EL (cell line): Measurements from ENCODE around the gene CNTNAP3.
"Not testable (repeated sequence)": the region's sequence is repeated elsewhere in the genome, so short reads cannot be mapped to it uniquely, and the experiment has no call there.

Experiments
- DNase-seq: peaks from one replicate; pipeline ENCODE4 v3.0.0-alpha.2; 2016

CNTNAP3 gene

GRCh38 chr9:39287980-39288379 is at the start of gene CNTNAP3:
CNTNAP3 (minus strand) TSS chr9:39288167; CDS start chr9:39288064, 103 bp downstream.
- DNase-seq, result not testable (repeated sequence)

GRCh38 chr9:39279995-39280394 is 8.0 kb downstream of the CNTNAP3 start:
- DNase-seq, result not testable (repeated sequence)

GRCh38 chr9:39242513-39242912 is 45.5 kb downstream of the CNTNAP3 start:
- not testable (repeated sequence) for DNase-seq

GRCh38 chr9:39232130-39232991 is 55.6 kb downstream of the CNTNAP3 start:
- not testable (repeated sequence) for DNase-seq

- DNase-seq, result not testable (repeated sequence)
Measured at GRCh38 chr9:39215976-39216375, 72.0 kb downstream of the CNTNAP3 start.

DNA sequence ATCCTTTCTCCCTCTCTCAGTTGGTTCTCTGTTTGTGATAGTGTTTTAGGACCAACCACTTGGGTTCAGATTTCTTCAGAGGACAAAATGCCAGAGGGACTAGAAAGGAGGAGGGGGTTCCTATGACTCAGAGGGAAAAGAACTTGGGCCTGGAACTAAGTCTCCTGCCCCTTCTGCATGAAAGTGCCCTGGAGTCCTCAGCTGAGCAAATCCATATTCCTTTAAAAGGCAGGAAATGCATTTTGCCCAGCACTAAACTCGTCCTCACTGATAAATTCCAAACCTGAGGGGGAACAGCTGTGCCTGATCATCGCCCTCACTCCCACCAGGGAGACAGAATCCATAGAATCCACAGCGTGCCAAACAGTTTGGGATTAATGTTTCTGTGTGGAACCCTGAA is 78.2 kb downstream of the CNTNAP3 start:
- DNase-seq, result not testable (repeated sequence)

- DNase-seq, result not testable (repeated sequence)
Measured at GRCh38 chr9:39206643-39207042, 81.3 kb downstream of the CNTNAP3 start.

DNA sequence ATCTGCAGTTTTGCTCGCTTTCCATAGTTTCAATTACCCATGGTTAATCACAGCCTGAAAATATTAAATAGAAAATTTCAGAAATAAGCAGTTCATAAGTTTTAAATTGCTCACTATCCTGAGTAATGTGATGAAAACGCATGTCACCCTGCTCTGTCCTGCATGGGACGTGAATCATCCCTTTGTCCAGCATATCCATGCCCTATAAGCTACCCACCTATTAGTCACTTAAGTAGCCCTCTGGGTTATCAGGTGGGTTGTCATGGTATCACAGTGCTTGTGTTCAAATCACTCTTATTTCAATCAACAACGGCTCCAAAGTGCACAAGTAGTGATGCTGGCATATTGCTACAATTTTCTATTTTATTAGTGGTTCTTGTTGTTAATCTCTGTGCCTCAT is 82.1 kb downstream of the CNTNAP3 start:
- not testable (repeated sequence) for DNase-seq

DNA sequence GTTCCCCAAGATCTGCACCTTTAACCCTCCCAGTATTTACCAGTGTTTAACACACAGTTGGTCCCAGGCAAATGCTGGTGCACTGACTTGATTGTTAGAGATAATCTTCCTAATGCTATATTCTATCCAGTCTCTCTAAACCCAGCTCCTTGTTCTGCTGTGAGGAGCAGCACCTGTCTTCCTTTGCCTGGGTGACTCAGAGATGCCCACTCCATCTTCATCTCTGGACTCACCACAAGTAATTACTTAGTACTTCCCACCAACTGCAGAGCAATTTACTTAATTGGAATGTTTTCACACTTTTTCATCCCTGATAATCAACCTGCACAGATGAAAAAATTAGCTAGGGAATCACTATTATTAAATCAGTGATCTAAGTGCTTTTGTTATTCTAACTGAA is 87.6 kb downstream of the CNTNAP3 start:
- not testable (repeated sequence) for DNase-seq

GRCh38 chr9:39198000-39198709 is 89.8 kb downstream of the CNTNAP3 start:
- not testable (repeated sequence) for DNase-seq

DNA sequence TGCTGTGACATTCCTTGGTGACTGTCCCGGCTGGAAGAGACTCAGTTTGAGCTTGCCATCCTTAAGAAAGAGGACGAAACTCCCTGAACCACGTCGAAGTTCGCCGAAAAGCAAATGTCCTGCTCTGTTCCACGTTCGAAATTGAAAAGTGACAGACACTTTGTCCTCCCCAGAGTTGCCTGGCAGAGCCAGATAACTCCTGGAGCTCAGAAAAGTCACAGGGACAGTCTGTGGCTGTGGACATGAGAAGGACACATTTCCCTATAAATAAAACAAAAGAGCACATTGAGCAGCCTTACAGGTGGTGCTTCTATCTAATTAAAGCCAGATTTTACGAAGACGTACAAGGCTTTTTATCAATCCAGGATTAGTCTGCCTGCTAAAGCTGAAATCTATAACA is 116.6 kb downstream of the CNTNAP3 start:
- DNase-seq, result not testable (repeated sequence)

DNA sequence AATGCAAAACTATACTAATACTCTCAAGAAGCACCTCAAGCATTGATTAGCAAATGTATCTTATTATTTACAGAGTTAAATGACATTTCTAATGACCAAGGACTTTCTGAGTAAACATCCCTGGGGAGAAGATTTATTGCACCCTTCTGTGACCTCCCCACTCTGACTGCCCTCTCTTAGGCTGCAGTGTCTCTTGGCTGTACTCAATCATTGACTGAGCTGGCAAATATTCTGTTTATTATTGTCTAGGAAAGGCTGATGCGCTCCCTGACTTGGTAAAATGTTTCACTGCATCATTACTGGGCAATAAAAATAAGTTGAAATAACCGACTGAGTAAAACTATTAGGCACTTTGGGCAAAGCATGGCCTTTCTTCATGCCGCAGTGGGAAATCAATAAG is 130.3 kb downstream of the CNTNAP3 start:
- not testable (repeated sequence) for DNase-seq

DNA sequence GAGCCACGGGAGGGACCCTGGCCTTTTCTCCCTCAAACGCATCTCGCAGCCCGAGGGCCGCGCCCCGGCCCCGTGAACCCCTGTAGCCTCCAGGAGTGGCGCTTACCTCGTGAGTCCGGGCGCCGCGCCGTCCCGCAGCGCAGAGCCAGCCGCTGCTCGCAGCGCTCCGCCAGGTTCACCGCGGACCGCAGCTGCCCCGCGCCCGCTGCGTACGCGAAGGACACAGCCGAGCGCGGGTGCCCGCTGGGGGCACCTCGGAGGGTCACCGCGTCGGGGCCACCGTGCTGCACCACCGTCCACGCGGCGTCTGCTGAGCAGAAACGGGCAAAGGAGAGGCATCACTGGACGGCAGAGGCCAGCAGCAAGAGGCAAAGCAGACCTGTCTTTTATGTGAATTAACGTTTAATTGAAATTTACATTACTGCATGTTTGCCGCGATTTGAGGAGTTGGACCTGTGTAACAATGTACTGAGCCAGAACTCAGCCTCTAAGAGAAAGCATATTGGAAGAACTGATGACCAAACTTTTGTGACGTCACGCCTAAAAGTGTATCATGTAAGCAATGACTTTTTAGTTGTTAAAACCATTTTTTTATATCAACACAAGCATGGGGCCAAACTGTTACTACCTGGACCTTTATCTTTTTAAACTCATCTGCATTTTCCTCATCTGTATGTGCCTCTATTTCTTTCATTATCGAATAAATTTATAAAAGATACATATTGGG is 155.0 kb downstream of the CNTNAP3 start:
- not testable (repeated sequence) for DNase-seq

GRCh38 chr9:39121401-39121800 is 166.6 kb downstream of the CNTNAP3 start:
- not testable (repeated sequence) for DNase-seq

DNA sequence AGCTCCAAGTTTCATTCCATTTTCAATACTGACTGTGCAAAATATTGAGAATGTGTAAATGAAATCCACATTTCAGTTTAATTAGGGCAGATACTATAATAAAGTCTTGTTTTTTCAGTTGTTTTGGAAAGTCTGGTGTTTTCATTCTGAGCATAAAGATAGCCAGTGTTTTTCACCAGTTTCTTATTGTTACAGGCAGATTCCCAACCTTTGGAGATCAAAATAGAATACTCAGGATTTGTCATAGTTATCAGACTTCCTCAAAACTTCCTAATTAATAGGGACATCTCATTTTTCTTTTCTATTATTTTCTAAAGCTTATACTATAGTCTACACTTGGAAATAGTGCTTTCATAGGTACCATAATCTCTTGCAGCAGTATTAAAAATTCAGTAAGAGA is 176.2 kb downstream of the CNTNAP3 start:
- not testable (repeated sequence) for DNase-seq

- DNase-seq, result no peak
Measured at GRCh38 chr9:39108145-39108544, 179.8 kb downstream of the CNTNAP3 start.

GRCh38 chr9:39097208-39097607 is 190.8 kb downstream of the CNTNAP3 start:
- DNase-seq, result not testable (repeated sequence)

- DNase-seq, result not testable (repeated sequence)
Measured at GRCh38 chr9:39085311-39085710, 202.7 kb downstream of the CNTNAP3 start.

DNA sequence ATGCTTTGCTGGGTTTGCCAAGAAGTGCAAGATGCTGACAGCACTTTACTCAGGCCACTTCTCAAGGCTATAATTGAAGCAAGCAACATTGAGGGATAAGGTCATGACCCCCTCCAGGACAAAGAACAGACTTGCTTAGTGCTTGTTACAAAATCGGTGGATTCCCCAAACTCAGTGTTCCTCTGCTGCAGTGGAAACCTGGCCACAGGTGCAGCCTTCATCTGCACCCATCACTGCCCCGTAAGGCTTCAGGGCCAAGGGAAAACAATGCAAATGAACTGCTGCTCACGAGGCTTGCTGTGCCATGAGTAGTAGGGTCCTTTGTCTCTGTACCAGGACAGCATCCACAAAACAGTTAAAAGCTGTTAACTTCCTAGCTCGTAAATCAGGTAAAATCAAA is 205.4 kb downstream of the CNTNAP3 start:
- not testable (repeated sequence) for DNase-seq

DNA sequence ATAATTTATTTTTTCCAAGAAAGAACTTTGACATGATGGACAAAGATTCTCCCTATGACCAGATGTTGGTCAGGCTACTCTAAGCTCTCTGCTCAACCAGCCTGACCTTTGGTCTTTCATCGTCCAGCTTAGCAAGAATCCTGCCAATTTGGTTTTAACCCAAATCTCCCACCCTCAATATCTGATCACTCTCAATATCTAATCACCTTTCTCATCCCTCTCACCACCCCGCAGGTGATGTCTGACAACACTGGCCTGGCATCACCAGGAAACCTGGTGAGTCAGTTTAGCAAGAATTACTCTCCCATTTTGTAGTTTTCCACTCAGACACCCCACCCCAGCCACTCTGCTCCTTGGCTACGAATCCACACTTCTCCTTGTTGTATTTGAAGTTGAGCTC is 207.9 kb downstream of the CNTNAP3 start:
- not testable (repeated sequence) for DNase-seq

GRCh38 chr9:39078621-39079256 is 209.2 kb downstream of the CNTNAP3 start:
- not testable (repeated sequence) for DNase-seq

- not testable (repeated sequence) for DNase-seq
Measured at GRCh38 chr9:39073537-39073936, 214.4 kb downstream of the CNTNAP3 start.

GRCh38 chr9:39067683-39068082 is 220.3 kb downstream of the CNTNAP3 start:
- DNase-seq, result not testable (repeated sequence)
